HG02759 (cell line): ENCODE results near the gene MOGAT2.
"Not testable (repeated sequence)": the region's sequence is repeated elsewhere in the genome, so short reads cannot be mapped to it uniquely, and the experiment has no call there.

Experiments
- ATAC-seq: cut with Tn5 transposase; IDR thresholded peaks from one replicate; pipeline ENCODE4 v1.9.1; 2021; ENCODE audit warnings: mild to moderate bottlenecking, moderate library complexity; ENCODE audit not compliant: unreplicated experiment

The MOGAT2 gene

DNA sequence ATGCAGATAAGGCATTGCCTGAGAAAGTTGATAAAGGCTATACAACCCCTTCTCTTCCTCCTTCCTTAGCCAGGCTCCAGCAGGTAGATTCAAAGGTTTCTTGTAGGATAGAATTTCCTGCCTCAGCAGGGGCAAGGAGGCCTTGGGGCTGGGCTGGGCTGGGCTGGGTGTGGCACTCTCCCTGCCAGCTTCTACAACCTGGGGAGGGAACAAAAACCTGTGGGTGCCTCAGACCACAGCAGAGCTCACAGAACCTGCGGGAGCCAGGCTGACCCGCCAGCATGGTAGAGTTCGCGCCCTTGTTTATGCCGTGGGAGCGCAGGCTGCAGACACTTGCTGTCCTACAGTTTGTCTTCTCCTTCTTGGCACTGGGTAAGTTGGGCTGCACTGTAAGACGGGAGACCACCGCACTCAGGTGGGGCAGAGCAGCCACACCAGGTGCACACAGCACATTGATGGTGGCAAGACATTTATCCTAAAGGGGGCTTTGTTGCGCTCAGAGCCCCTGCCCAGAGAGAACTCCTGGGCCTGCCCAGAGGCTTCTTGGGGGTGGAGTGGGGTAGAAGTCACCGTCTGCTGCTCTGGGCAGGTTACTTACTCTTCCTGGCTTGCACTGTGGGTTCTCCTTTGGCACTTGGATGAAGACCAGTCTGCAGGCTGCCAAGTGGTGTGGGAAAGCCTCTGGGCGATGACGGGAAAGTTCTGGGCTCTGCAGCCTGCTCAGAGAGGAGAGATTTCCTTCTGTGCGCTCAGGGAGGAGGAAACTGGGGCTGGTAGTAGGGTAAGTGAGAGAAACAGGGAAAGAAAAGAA, at the start of gene MOGAT2:
MOGAT2 (plus strand) TSS at position 231 of the 811 bp plus-strand sequence; CDS start at position 282, 51 bp downstream.
- no peak for ATAC-seq

- peak; percentile 30 for ATAC-seq
These were observed 49.0 kb upstream of the MOGAT2 start, which contains the start of gene MAP6 for GRCh38 chr11:75668451-75669297. TSS of gene MAP6 (minus strand) at chr11:75669038. CDS start at chr11:75668369, 669 bp downstream.

DNA sequence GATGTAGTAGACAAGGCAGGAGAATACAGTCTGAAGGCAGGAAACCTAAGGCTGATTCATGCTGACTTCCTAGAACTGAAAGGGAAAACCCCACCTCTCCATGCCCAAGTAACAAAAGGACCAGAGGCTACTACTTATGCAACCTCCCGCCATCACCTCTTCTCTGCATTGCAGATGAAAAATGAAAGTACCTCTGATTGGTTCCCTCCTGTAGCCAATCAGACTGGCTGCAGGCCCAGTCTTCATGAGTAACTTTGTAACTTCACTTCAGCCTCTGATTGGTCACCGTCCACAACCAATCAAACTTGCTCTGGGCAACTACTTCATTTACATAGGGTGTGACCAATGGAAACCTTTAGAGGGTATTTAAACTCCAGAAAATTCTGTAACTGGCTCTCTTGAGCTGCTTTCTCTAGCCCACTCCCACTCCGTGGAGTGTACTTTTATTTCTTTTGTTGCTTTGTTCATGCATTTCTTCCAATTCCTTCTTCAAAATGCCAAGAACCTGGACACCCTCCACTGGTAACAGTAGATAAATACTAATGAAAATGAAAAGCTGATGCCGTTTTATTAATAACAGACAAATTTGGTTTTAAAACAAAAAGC, 43.6 kb upstream of the MOGAT2 start:
- no peak for ATAC-seq

GRCh38 chr11:75677275-75677674, 40.4 kb upstream of the MOGAT2 start:
- ATAC-seq, result no peak

DNA sequence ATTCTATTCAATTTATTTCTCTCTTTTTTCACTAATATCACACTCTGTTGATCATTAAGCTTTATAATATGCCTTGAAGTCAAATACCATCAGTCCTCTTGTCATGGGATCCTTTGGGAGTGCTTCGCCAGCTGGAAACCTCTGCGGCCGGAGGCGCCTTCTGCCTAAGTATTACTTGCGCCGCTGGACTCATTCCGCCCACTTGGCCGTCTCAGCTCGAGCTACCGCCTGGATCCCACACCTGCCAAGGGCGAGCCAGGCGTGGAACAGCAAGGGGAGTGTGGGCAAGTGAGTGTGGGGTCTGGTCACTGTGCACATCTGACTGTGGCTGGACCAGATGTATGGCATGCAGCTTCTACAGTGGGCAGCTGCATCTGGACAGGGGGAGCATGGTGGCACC, 39.7 kb upstream of the MOGAT2 start:
- ATAC-seq, result no peak

- no peak for ATAC-seq
These were observed 38.9 kb upstream of the MOGAT2 start for GRCh38 chr11:75678620-75679259.

GRCh38 chr11:75679566-75679965, 38.1 kb upstream of the MOGAT2 start:
- no peak for ATAC-seq

GRCh38 chr11:75683856-75684255, 33.8 kb upstream of the MOGAT2 start:
- not testable (repeated sequence) for ATAC-seq

- peak; percentile 71 for ATAC-seq
These were observed 27.6 kb upstream of the MOGAT2 start for GRCh38 chr11:75689863-75690609.

- no peak for ATAC-seq
These were observed 25.8 kb upstream of the MOGAT2 start for GRCh38 chr11:75691804-75692203.

DNA sequence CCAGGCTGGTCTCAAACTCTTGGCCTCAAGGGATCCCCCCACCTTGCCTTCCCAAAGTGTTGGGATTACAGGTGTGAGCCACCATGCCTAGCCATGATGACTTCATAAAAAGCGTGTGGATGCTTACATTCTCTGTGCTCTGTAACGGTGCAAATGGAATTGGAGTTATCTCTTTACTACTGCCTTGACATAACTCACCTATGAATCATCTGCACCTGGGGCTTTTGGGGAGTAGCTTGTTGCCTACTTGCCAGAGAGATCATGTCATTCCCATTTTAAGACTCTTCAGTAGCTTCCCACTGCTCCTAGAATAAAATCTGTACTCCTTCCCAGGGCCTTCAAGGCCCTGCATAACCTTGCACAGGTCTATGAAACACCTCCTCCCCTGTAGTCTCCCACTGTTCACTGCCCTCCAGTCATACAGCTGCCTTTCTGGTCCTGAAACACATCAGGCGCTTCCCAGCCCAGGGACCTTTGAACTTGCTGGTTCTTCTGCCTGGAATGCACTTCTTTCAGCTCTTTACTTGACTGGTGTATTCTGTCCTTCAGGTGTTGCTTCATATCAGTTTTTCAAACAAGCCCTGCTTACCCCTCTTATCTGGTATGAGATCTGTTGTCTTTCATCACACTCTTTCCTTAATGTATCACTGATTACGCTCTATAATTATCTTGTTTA, 19.6 kb upstream of the MOGAT2 start:
- ATAC-seq, result no peak

DNA sequence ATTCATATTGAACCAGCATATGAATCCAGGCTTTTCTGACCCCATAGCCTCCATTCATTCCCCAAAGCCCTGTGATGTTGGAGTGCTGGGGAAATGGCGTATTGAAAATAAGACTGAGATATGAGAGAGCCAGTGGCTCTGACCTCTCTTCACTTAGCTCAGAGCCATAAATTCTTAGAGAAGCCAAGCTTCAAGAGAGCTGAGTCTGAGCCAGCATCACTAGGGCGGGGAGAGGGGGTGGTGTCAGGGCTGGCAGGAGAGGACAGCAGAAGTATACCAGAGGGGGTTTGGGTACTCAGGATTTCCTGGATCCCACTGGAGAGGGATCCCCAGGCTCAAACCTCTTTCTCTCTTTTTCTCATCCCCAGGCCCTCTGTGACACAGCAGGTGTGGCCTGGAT, 16.7 kb upstream of the MOGAT2 start:
- no peak for ATAC-seq

DNA sequence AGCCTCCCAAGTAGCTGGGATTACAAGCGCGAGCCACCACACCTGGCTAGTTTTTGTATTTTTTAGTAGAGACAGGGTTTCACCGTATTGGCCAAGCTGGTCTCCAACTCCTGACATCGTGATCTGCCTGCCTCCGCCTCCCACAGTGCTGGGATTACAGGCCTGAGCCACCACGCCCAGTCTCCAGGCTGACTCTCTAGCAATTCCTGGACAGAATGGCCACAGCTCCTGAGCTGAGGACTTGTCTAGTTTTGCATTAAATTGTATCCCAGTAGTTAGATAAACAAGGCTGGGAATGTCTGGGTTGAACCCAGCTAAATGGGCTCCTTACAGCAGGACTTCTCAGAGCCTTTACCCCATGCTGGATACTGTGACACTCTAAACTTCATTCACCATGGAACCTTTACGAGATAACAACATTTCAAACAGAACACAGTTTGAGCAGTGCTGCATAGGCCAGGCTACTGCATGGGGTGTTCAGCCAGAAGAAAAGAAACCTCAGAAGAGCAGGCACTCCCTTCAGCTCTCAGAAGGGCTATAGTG, 13.9 kb upstream of the MOGAT2 start:
- ATAC-seq, result no peak

DNA sequence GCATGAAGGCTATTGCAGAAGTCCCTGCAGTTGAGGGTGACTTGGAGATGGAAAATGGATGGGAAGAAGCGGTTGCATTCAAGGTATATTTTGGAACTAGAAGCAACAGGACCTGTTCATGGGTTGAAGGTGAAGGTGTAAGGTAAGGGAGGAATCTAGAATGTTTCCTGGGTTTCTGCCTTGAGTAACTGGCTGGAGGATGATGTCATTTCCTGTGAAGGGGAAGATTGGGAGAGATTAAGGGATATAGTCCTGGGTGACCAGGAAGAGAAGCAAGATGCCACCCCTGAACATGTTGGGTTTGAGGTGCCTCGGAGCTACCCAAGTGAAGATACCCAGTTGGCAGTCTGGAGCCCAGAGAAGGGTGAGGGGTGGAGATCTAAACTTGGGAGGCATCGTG, 12.1 kb upstream of the MOGAT2 start:
- ATAC-seq, result no peak

DNA sequence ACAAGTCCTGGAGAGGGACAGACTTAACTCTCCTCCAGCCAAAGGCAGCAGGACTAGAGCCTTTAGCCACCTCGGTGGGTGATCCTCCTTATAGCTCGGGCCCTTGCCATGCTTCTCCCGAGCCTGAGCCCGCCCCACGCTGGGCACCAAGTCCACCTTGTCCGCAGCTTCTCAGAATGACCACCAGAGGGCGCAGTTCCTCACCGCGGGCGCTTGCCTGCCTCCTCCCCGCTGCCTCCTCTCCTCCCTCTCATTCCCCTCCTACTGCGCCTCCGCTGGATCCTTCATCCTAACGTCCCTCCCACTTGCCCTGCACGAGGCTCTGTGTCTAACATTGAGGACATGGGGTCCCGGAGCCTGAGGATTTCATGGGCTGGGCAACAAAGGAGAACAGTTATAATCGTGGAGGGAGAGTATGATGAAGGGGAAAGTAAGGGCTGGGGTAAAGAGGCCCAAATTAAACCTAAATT, 11.3 kb upstream of the MOGAT2 start:
- peak; percentile 50 for ATAC-seq

DNA sequence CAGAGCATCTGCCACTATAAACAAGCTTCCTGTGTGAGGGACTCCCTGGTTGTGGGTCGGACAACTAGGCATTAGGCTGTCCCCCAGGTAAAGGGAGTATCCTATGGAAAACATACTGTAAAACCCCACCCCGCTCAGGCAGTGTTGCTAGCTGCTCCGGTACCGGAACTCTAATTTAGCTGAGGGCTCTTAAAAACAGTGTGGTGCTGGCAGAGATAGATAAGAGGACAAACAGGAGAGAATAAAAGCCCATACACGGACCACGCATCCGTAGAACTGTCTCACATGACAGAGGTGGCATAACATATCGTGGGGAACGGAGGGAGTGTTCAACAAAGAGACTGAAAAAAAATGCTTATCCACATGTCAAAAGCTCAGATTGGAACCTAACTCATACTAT, 3.4 kb upstream of the MOGAT2 start:
- no peak for ATAC-seq

- ATAC-seq, result no peak
These were observed 1.9 kb upstream of the MOGAT2 start for GRCh38 chr11:75715688-75716087.

- ATAC-seq, result no peak
These were observed 979 bp upstream of the MOGAT2 start for GRCh38 chr11:75716659-75717058.
